Left lung (tissue), 10 donors: Measurements from ENCODE around the gene CREBBP. TPM values are rescaled to one million over a fixed set of nuclear protein-coding genes. Genes with fewer than 3 reads are reported as not detected.

ENCODE experiments used
- ATAC-seq: fragments of 200-7000 bp; cut with Tn5 transposase; one replicate; pipeline ENCODE4 v1.9.1; 2020; ENCODE audit warnings: moderate library complexity
- DNase-seq, 4 donors: peaks; one replicate each; pipeline ENCODE4 v3.0.0-alpha.2; 2013 to 2020
- H3K27ac ChIP-seq, 2 donors: fragments of 200-600 bp; sonication (generic) in 1 of 2; one replicate each; pipeline versions ENCODE4 v1.5.0 to v1.8.0; 2020 to 2021
- H3K27me3 ChIP-seq, 2 donors: fragments of 200-600 bp; sonication (generic) in 1 of 2; one replicate each; pipeline versions ENCODE4 v1.5.0 to v1.8.0; 2020 to 2021
- H3K36me3 ChIP-seq, 2 donors: fragments of 200-600 bp; sonication (generic) in 1 of 2; one replicate each; pipeline versions ENCODE4 v1.5.0 to v1.8.0; 2020 to 2021
- H3K4me1 ChIP-seq, 2 donors: fragments of 200-600 bp; one replicate each; pipeline ENCODE4 v1.8.0; 2021
- H3K4me3 ChIP-seq, 2 donors: fragments of 200-600 bp; sonication (generic) in 1 of 2; one replicate each; pipeline versions ENCODE4 v1.5.0 to v1.8.0; 2020 to 2021; ENCODE audit warnings: mild to moderate bottlenecking in 1 of 2
- H3K9me3 ChIP-seq, 2 donors: fragments of 200-600 bp; sonication (generic) in 1 of 2; one replicate each; pipeline versions ENCODE4 v1.5.0 to v1.8.0; 2020 to 2021
- CTCF ChIP-seq, 2 donors: fragments of 200-600 bp; sonication (generic) in 1 of 2; IDR thresholded peaks; one replicate each; pipeline versions ENCODE4 v1.5.0 to v1.8.0; 2021; ENCODE audit warnings: antibody characterized with exemption in 2 of 2
- intact Hi-C, 2 donors: fragments of 100-400 bp; cut with DNase I; formaldehyde crosslinking; loops; one replicate each; pipeline versions ENCODE4 v1.11.2 to v1.14.2; 2022
- polyA plus RNA-seq, 6 donors: library from polyadenylated mRNA; unstranded; fragments of 120-200 nt; gene quantifications; one replicate each; pipeline ENCODE4 v1.2.1, GENCODE V29; 2013; ENCODE audit not compliant: insufficient read length in 6 of 6
- total RNA-seq, 2 donors: library from RNA; stranded (reverse); fragmentation: NEBNext Ultra II Directional; extraction: Animal tissue kit (Norgen Biotek cat#: 25700); gene quantifications; one replicate each; pipeline ENCODE4 v1.2.1, GENCODE V29; 2021
- donor health status: DM: no; HTN: yes; CAD: no.
- donor health status: DM: no; HTN: no; CAD: no.

The CREBBP gene
- total and polyA plus RNA-seq, 8 donors, result 48.3 to 112 (median 104) TPM

DNA sequence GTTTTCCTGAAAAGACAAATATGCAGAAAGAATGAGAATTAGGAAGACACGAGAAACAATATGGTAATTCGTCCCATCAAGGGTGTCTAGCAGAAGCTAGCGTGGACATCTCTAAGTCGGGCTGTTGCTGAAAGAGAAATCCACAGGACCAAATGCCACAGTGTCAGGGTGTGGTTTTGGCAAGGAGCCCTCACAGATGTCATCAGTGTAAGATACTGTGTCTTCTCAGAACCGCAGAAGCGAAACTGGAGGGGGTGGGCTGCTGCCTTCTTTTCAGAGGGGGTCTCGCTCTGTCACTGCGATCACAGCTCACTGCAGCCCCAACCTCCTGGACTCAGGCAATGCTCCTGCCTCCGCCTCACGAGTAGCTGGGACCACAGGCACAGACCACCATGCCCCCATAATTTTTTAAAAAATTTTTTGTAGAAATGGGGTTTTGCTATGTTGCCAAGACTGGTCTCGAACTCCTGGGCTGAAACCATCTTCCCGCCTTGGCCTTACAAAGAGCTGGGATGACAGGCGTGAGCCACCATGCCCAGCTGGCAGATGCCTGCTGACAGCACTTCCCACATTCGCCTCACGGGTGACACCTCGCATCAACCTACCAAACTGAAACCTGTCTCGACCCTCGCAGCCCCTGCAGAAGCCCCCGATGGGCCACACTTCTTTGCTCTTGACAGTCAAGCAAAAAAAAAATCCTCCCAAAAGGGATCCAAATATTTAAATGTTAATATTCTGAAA is 189.4 kb downstream of the CREBBP start:
- no peak for TF ChIP-seq CTCF (IDR thresholded peaks at IDR 0.05)
- Histone ChIP-seq H3K9me3 (no peaks in the 10 kb centered on the region), H3K27ac (no peak overlapping the region), H3K36me3 (peaks cover 0 to 28% of the 10 kb centered on the region in 2 donors), H3K4me3 (no peak overlapping the region), H3K4me1 (peaks cover 7% of the 10 kb centered on the region in 2 donors), H3K27me3 (no peaks in the 10 kb centered on the region)
- ATAC-seq, result peak; percentile 5
- DNase-seq, result no peak
- intact Hi-C loops, result loop anchor here in 1 of 2 donors (10.0 kb wide), 1 partner anchor 184 kb away; no protein-coding TSS in a partner anchor

GRCh38 chr16:3690470-3690928 is 190.0 kb downstream of the CREBBP start:
- peak; percentile 80 to 93 for TF ChIP-seq CTCF (IDR thresholded peaks at IDR 0.05)
- Histone ChIP-seq H3K4me3 (no peak overlapping the region), H3K4me1 (peaks cover 7% of the 10 kb centered on the region in 2 donors), H3K9me3 (no peaks in the 10 kb centered on the region), H3K27ac (no peak overlapping the region), H3K36me3 (peaks cover 0 to 35% of the 10 kb centered on the region in 2 donors), H3K27me3 (no peaks in the 10 kb centered on the region)
- intact Hi-C loops, result loop anchor here in 1 of 2 donors (10.0 kb wide), 1 partner anchor 184 kb away; no protein-coding TSS in a partner anchor
- ATAC-seq (peak; percentile 99), DNase-seq (peak; percentile 81 to 94 (median 89))

DNA sequence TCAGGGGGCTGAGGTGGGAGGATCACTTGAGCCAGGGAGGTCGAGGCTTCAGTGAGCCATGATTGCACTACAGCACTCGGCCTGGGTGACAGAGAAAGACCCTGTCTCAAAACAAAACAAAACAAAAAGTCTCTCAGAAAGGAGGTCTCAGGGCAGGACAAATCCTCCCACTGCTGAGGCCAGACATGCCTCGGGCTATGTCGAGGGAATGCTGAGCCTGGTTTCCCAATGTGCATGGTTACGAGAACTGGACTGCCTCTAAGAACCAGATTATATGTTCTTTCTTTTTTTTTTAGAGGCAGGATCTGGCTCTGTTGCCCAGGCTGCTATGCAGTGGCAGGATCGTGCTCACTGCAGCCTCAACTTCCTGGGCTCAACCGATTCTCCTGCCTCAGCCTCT is 190.8 kb downstream of the CREBBP start:
- no peak overlapping the region for H3K4me3 ChIP-seq
- H3K4me1 ChIP-seq, result peaks cover 7% of the 10 kb centered on the region in 2 donors
- ATAC-seq (no peak), DNase-seq (no peak)
- no peaks in the 10 kb centered on the region for H3K9me3 ChIP-seq
- intact Hi-C loops, result loop anchor here in 1 of 2 donors (10.0 kb wide), 1 partner anchor 185 kb away; no protein-coding TSS in a partner anchor
- peaks cover 0 to 42% of the 10 kb centered on the region in 2 donors for H3K36me3 ChIP-seq
- TF ChIP-seq CTCF (IDR thresholded peaks at IDR 0.05), result no peak
- H3K27me3 ChIP-seq, result no peaks in the 10 kb centered on the region
- H3K27ac ChIP-seq, result no peak overlapping the region

- H3K36me3 ChIP-seq, result peaks cover 0 to 50% of the 10 kb centered on the region in 2 donors
- no peaks in the 10 kb centered on the region for H3K9me3 ChIP-seq
- DNase-seq, result no peak
- no peaks in the 10 kb centered on the region for H3K27me3 ChIP-seq
- TF ChIP-seq CTCF (IDR thresholded peaks at IDR 0.05), result no peak
- ATAC-seq, result no peak
- intact Hi-C loops, result no loop called here
- H3K27ac ChIP-seq, result no peak overlapping the region
- no peak overlapping the region for H3K4me3 ChIP-seq
- peaks cover 7% of the 10 kb centered on the region in 2 donors for H3K4me1 ChIP-seq
Observed at GRCh38 chr16:3687792-3688191, 192.7 kb downstream of the CREBBP start.

- no peak overlapping the region for H3K4me3 ChIP-seq
- H3K9me3 ChIP-seq, result no peaks in the 10 kb centered on the region
- ATAC-seq, result no peak
- H3K36me3 ChIP-seq, result peaks cover 0 to 57% of the 10 kb centered on the region in 2 donors
- TF ChIP-seq CTCF (IDR thresholded peaks at IDR 0.05), result no peak
- no peak overlapping the region for H3K27ac ChIP-seq
- H3K4me1 ChIP-seq, result peaks cover 7% of the 10 kb centered on the region in 2 donors
- intact Hi-C loops, result no loop called here
- H3K27me3 ChIP-seq, result no peaks in the 10 kb centered on the region
- no peak for DNase-seq
Observed at GRCh38 chr16:3687021-3687420, 193.5 kb downstream of the CREBBP start.
